ENCODE data around the gene MAST3. TPM values are rescaled to one million over a fixed set of nuclear protein-coding genes. Genes with fewer than 3 reads are reported as not detected.

Gene MAST3
- total and polyA plus RNA-seq, 4 donors, result 4.3 to 10.6 (median 6.7) TPM

DNA sequence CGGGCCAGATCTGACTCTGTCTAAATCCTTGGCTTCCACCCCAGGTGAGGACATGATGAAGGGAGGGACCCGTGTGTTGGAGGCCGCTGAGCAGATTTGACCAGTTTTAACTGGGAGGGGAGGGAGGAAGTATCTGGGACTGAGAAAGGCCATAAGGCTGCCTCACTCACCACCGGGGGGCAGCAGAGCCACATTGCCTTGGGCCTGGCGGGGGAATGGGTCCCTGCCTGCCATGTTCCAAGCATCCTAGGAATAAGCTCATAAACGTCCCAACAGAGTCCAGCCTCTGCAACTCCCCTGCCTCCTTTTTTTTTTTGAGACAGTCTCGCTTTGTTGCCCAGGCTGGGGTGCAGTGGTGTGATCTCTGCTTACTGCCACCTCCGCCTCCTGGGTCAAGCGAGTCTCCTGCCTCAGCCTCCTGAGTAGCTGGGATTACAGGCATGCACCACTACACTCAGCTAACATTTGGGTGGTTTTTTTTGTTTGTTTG, 15.5 kb downstream of the MAST3 start:
- Histone ChIP-seq H3K4me3 (ENCODE audit: low read depth in 1 of 3, low read length in 3 of 3) (no peak overlapping the region), H3K36me3 (ENCODE audit: control insufficient read depth in 4 of 4, insufficient read depth in 3 of 4, low read depth in 1 of 4, low read length in 3 of 4) (peaks cover 0 to 3% (median 3%) of the 10 kb centered on the region in 4 donors), H3K27me3 (ENCODE audit: control insufficient read depth in 4 of 4, insufficient read depth in 4 of 4, low read length in 3 of 4) (no peaks in the 10 kb centered on the region), H3K27ac (ENCODE audit: low read depth in 1 of 2, low read length in 2 of 2) (no peak overlapping the region), H3K9me3 (ENCODE audit: control insufficient read depth in 4 of 4, low read length in 3 of 4) (no peaks in the 10 kb centered on the region), H3K4me1 (ENCODE audit: control insufficient read depth in 4 of 4, insufficient read depth in 4 of 4, low read length in 3 of 4) (peaks cover 14 to 57% (median 43%) of the 10 kb centered on the region in 4 donors), H3K9ac (ENCODE audit: low read depth in 1 of 2, low read length in 2 of 2) (no peak overlapping the region)
- WGBS, result 34% methylated on average over 9 of the region's 9 CpGs
- TF ChIP-seq GABPA (IDR thresholded peaks at IDR 0.05 in 1 of 2, conservative IDR thresholded peaks at IDR 0.05 in 1 of 2) (no peak), YY1 (IDR thresholded peaks at IDR 0.05) (peak; percentile 17), RXRA (IDR thresholded peaks at IDR 0.05) (peak in 1 of 2 donors; percentile 27), TAF1 (conservative IDR thresholded peaks at IDR 0.05) (no peak), HNF4A (conservative IDR thresholded peaks at IDR 0.05) (peak in 1 of 2 donors; percentile 31), EGR1 (IDR thresholded peaks at IDR 0.05; ENCODE audit: low read depth in 2 of 2) (no peak), RAD21 (IDR thresholded peaks at IDR 0.05) (peak; percentile 94 to 96)
- TF ChIP-seq, protein P1, sequence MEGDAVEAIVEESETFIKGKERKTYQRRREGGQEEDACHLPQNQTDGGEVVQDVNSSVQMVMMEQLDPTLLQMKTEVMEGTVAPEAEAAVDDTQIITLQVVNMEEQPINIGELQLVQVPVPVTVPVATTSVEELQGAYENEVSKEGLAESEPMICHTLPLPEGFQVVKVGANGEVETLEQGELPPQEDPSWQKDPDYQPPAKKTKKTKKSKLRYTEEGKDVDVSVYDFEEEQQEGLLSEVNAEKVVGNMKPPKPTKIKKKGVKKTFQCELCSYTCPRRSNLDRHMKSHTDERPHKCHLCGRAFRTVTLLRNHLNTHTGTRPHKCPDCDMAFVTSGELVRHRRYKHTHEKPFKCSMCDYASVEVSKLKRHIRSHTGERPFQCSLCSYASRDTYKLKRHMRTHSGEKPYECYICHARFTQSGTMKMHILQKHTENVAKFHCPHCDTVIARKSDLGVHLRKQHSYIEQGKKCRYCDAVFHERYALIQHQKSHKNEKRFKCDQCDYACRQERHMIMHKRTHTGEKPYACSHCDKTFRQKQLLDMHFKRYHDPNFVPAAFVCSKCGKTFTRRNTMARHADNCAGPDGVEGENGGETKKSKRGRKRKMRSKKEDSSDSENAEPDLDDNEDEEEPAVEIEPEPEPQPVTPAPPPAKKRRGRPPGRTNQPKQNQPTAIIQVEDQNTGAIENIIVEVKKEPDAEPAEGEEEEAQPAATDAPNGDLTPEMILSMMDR (IDR thresholded peaks at IDR 0.05; ENCODE audit: low read depth, low read length, missing input control), result peak; percentile 93
- DNase-seq (ENCODE audit: low spot score), result peak; percentile 93

DNA sequence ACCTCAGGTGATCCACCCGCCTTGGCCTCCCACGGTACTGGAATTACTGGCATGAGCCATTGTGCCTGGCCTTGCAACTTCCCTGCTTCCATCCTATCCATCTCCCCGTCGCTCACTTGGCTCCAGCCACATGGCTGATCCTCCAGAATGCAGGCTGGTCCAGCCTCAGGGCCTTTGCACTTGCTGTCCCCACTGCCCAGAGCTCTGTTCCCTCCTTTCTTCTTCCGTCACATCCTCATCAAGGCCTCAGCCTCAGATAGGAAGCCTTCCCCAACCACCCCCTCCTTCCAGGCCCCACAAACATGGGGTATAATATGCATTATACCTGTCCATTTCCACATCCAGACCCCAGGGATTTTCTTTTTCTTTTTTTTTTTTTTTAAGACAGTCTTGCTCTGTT, 16.2 kb downstream of the MAST3 start:
- no peak for DNase-seq (ENCODE audit: low spot score)
- H3K9ac ChIP-seq (ENCODE audit: low read depth in 1 of 2, low read length in 2 of 2), result no peak overlapping the region
- WGBS, result 88% methylated on average over 5 of the region's 5 CpGs
- H3K4me3 ChIP-seq (ENCODE audit: low read depth in 1 of 3, low read length in 3 of 3), result no peak overlapping the region
- TF ChIP-seq NR2F2 (IDR thresholded peaks at IDR 0.05) (no peak), HNF4G (IDR thresholded peaks at IDR 0.05) (no peak), RXRA (IDR thresholded peaks at IDR 0.05) (no peak), EGR1 (IDR thresholded peaks at IDR 0.05; ENCODE audit: low read depth in 2 of 2) (no peak), FOXA2 (IDR thresholded peaks at IDR 0.05) (no peak), SP1 (IDR thresholded peaks at IDR 0.05) (no peak), HNF4A (conservative IDR thresholded peaks at IDR 0.05) (no peak), YY1 (IDR thresholded peaks at IDR 0.05) (no peak), JUND (IDR thresholded peaks at IDR 0.05) (no peak), GABPA (IDR thresholded peaks at IDR 0.05 in 1 of 2, conservative IDR thresholded peaks at IDR 0.05 in 1 of 2) (no peak), RAD21 (IDR thresholded peaks at IDR 0.05) (no peak), FOXA1 (IDR thresholded peaks at IDR 0.05) (no peak), TAF1 (conservative IDR thresholded peaks at IDR 0.05) (no peak)
- TF ChIP-seq, protein P1 (IDR thresholded peaks at IDR 0.05; ENCODE audit: low read depth, low read length, missing input control), result no peak
- TF ChIP-seq, protein P2, sequence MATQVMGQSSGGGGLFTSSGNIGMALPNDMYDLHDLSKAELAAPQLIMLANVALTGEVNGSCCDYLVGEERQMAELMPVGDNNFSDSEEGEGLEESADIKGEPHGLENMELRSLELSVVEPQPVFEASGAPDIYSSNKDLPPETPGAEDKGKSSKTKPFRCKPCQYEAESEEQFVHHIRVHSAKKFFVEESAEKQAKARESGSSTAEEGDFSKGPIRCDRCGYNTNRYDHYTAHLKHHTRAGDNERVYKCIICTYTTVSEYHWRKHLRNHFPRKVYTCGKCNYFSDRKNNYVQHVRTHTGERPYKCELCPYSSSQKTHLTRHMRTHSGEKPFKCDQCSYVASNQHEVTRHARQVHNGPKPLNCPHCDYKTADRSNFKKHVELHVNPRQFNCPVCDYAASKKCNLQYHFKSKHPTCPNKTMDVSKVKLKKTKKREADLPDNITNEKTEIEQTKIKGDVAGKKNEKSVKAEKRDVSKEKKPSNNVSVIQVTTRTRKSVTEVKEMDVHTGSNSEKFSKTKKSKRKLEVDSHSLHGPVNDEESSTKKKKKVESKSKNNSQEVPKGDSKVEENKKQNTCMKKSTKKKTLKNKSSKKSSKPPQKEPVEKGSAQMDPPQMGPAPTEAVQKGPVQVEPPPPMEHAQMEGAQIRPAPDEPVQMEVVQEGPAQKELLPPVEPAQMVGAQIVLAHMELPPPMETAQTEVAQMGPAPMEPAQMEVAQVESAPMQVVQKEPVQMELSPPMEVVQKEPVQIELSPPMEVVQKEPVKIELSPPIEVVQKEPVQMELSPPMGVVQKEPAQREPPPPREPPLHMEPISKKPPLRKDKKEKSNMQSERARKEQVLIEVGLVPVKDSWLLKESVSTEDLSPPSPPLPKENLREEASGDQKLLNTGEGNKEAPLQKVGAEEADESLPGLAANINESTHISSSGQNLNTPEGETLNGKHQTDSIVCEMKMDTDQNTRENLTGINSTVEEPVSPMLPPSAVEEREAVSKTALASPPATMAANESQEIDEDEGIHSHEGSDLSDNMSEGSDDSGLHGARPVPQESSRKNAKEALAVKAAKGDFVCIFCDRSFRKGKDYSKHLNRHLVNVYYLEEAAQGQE (IDR thresholded peaks at IDR 0.05), result no peak
- TF ChIP-seq, protein P3, sequence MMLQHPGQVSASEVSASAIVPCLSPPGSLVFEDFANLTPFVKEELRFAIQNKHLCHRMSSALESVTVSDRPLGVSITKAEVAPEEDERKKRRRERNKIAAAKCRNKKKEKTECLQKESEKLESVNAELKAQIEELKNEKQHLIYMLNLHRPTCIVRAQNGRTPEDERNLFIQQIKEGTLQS (IDR thresholded peaks at IDR 0.05), result no peak
- TF ChIP-seq, protein P4, sequence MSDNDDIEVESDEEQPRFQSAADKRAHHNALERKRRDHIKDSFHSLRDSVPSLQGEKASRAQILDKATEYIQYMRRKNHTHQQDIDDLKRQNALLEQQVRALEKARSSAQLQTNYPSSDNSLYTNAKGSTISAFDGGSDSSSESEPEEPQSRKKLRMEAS (IDR thresholded peaks at IDR 0.05), result no peak
- no peak overlapping the region for H3K27ac ChIP-seq (ENCODE audit: low read depth in 1 of 2, low read length in 2 of 2)
- peaks cover 15 to 57% (median 43%) of the 10 kb centered on the region in 4 donors for H3K4me1 ChIP-seq (ENCODE audit: control insufficient read depth in 4 of 4, insufficient read depth in 4 of 4, low read length in 3 of 4)
- no peaks in the 10 kb centered on the region for H3K9me3 ChIP-seq (ENCODE audit: control insufficient read depth in 4 of 4, low read length in 3 of 4)
- H3K36me3 ChIP-seq (ENCODE audit: control insufficient read depth in 4 of 4, insufficient read depth in 3 of 4, low read depth in 1 of 4, low read length in 3 of 4), result peaks cover 0 to 3% (median 3%) of the 10 kb centered on the region in 4 donors
- H3K27me3 ChIP-seq (ENCODE audit: control insufficient read depth in 4 of 4, insufficient read depth in 4 of 4, low read length in 3 of 4), result no peaks in the 10 kb centered on the region

All from liver (tissue), 9 donors.